T47D (cell line): ENCODE measurements around the gene CRTC1.
"Not testable (repeated sequence)": the region's sequence is repeated elsewhere in the genome, so short reads cannot be mapped to it uniquely, and the experiment has no call there.

Experiments
- DNase-seq, 2 experiments: peaks; one replicate each; pipeline versions ENCODE4 v3.0.0 to v3.0.0-alpha.2; 2011 to 2012; ENCODE audit warnings: low read depth in 1 of 2, low spot score in 1 of 2
- JUND ChIP-seq: IDR thresholded peaks from 2 replicates; pipeline ENCODE4 v1.6.1; 2012; ENCODE audit warnings: low read depth
- in situ Hi-C: cut with HindIII; loops from 2 replicates; pipeline ENCODE4 v1.10.0; 2016; ENCODE audit warnings: low sequenced_read_pairs, low pct_unique_long_range_greater_than_20kb

Gene CRTC1

GRCh38 chr19:18717601-18718000, 34.1 kb downstream of the CRTC1 start:
- in situ Hi-C loops: no loop called here
- no peak for DNase-seq
- TF ChIP-seq JUND: no peak

- no peak for DNase-seq
- in situ Hi-C loops: no loop called here
Observed at GRCh38 chr19:18718015-18718526, 34.6 kb downstream of the CRTC1 start.

DNA sequence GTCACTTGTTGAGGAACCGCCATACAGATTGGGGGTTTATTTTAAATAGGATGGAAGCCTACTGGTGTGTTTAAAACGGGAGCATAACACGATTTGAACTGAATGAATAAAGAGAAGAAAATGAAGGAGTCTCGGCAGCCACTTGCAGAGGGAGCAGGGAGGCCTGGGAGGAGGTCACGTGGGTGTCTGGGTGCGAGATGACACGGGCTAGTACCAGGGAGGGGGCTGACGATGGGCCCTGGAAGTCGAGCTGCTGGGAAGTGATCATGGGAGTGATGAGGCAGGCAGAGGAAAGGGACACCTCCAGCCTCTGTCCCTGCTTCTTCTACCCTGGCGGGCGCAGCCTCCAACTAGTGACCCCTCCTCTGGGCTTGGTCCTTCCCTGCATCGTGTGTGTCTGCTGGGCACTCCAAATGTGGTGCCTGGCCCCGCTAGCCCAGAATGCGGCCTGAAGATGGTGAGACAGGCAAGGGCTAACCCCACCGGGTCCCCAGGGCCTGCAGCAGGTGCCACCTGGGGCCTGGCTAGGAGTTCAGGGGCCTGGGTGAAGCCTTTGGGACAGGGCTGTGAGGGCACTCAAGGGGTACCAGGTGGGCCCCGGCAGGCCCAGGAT, 35.5 kb downstream of the CRTC1 start:
- no peak for TF ChIP-seq JUND
- DNase-seq: no peak

More at GRCh38 chr19:18718015-18718526, 34.6 kb downstream of the CRTC1 start:
- TF ChIP-seq JUND: no peak

DNA sequence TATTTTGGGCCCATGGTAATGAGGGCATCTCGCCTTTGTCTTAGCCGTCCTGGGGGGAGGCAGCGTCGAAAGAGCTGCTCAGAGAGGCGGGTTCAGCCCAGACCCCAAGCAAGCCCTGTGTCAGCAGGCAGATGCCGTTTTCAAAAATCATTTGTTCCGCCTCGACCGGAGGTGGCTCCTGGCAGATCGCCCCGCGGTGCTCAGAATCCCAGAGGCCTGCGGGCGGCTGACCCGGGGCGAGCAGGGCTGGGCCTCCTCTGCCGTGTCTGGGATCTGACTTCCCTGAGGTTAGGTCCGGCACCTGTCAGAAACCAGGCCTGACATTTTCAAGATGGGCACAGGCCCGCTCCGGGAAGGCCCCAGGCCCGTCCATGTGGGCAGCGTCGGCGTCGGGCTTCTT, 36.1 kb downstream of the CRTC1 start:
- in situ Hi-C loops: no loop called here
- no peak for TF ChIP-seq JUND
- DNase-seq: no peak

More for the DNA sequence above, 35.5 kb downstream of the CRTC1 start:
- in situ Hi-C loops: no loop called here

DNA sequence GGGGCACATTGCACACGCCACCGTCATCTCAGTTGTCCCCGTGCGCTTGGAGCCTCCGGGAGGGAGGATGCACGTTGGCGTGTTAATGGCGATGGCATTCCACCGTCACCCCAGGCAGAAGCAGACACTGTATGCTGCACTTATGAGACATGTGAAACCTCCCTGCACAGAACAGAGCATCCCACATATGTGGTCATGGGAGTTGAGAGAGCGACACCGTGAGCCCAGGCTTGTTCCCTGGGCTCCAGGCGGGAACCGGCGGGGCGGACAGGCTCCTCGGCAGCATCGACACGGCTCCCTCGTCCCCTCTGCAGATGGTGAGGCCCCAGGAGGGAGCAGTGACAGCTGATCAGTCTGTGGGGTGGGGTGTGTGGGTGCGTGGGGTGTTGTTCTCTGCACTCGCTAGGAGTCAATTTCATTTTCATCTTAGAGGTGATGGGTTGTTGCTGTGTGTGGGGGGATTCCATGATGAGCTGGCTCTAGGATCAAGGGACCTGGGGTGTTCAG, 40.4 kb downstream of the CRTC1 start:
- in situ Hi-C loops: no loop called here
- TF ChIP-seq JUND: no peak
- no peak for DNase-seq

DNA sequence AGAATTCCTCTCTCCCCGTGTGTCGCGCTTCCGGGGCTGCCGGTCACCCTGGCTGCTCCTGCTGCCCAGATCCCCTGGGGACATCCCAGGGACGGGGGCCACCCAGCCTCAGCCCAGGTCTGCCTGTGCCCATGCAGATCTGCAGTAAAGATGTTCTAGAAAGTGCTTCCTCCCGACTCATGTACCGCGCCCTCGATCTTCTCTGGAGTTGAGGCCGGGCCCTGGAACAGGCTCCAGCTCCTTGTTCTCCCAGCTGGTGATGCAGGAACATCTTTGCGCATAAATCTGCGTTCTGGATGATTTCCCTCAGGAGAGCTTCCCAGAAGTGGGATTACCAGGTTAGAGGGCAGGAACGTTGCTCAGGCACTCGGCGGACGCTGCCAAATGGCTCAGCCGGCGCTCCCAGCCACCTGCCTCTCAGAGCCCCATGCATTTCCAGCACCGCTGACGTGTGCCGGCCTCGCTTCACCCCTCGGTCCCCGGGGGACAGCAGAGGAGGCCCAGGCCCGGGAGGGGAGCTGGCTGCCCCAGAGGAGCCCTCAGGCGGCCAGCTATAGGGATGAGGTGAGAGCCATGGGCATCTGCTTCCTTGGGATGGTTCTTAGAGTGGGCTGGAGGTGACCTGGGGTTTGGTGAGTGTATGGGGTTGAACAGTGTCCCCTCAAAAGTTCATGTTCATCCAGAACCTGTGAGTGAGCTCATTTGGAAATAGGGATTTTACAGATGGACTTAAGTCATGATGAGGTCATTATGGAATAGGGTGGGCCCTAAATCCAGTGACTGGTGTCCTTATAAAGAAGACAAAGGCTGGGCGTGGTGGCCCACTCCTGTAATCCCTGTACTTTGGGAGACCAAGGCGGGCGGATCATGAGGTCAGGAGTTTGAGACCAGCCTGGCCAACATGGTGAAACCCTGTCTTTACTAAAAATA, 42.6 kb downstream of the CRTC1 start:
- no peak for TF ChIP-seq JUND
- DNase-seq: no peak
- in situ Hi-C loops: no loop called here

DNA sequence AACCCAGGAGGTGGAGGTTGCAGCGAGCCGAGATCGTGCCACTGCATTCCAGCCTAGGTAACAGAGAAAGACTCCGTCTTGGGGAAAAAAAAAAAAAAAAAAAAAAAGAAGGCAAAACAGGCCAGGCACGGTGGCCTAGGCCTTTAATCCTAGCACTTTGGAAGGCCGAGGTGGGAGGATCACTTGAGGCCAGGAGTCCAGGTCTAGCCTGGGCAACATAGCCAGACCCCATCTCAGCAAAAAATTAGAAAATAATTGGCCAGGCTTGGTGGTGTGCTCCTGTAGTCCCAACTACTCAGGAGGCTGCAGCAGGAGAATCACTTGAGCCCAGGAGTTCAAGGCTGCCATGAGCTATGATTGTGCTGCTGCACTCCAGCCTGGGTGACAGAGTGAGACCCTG, 43.4 kb downstream of the CRTC1 start:
- in situ Hi-C loops: no loop called here
- DNase-seq: no peak
- no peak for TF ChIP-seq JUND

DNA sequence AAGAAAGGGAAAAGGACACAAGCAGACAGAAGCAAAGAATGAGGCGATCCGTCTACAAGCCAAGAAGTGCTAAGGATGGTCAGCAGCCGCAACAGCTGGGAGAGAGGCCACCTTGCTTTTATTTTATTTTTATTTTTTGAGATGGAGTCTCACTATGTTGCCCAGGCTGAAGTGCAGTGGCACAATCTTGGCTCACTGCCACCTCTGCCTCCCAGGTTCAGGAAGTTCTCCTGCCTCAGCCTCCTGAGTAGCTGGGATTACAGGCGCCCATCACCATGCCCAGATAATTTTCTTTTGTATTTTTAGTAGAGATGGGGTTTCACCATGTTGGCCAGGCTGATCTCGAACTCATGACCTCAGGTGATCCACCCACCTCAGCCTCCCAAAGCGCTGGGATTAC, 44.1 kb downstream of the CRTC1 start:
- in situ Hi-C loops, DNase-seq: not testable (repeated sequence)

DNA sequence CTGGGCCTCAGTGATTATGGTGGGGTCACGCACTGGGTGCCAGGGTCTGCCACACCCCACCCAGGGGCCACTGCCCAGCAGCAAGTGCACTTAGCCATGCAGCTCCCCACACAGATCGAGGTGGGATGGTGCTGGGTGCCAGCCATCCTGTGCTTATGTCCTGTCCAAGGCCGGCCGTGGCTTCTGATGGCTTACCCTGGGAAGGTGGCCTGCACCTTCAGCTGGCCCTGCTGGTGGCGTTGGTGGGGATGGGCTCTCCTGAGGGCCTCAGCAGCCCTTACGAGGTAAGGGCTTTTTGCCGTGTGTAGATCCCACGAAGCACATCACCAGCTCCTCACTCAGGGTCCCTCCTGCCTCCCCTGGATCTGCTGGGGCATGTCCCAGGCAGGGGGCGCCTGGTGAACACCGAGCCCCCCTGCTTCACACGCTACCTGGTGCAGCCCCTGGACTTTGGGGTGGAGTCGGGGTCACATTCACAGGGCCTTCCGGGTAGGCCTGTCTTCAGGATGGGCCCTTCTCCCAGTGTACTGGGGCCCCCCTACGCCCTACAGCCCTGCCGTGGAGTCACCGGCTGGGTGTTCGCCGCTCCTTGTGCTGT, 46.6 kb downstream of the CRTC1 start:
- no peak for DNase-seq
- in situ Hi-C loops: no loop called here
- no peak for TF ChIP-seq JUND

DNA sequence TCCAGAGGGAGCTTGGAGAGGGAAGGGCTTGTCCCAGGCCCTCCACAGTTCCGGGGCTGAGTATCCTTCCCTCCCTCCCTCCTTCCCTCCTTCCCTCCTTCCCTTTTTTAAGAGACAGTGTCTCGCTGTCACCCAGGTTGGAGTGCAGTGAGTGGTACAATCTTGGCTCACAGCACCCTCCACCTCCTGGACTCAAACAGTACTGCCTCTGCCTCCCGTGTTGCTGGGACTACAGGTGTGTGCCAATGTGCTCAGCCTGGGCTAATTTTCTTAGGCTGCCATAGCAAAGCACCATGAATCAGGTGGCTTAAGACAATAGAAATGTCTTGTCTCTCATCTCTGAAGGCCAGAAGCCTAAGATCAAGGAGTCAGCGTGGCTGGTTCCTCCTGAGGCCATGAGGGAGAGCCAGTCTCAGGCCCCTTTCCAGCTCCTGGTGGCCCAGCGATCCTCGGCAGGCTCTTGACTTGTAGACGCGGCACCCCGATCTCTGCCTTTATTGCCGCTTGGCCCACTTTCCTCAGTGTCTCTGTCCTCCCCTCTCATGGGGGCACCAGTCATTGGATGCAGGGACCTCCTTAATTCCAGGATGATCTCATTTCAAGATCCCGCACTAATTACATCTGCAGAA, 47.5 kb downstream of the CRTC1 start:
- peak in 1 of 2 experiments; percentile 15 for DNase-seq
- TF ChIP-seq JUND: no peak
- in situ Hi-C loops: no loop called here

DNA sequence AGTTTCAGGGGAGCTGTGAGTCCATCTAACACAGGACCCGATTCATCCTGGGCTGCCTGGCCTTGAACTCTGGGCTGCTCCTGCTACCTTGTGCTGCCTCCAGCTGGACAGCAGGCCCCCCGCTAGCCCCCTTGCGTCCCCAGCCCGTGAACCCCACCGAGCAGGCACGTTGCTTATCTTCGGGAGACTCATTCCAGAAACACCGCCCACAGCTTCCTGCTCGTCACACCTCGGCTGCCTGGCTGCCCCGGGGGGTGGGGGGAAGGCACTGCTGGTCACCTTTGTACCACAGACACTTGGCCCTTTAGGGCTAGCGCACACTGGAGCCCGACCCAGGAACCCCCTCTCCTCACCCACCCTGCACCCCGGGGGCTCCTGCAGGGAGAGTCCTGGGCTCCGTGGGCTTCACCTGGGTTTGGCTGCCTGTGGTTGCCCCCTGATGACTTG, 48.1 kb downstream of the CRTC1 start:
- in situ Hi-C loops: no loop called here
- no peak for TF ChIP-seq JUND
- no peak for DNase-seq

DNA sequence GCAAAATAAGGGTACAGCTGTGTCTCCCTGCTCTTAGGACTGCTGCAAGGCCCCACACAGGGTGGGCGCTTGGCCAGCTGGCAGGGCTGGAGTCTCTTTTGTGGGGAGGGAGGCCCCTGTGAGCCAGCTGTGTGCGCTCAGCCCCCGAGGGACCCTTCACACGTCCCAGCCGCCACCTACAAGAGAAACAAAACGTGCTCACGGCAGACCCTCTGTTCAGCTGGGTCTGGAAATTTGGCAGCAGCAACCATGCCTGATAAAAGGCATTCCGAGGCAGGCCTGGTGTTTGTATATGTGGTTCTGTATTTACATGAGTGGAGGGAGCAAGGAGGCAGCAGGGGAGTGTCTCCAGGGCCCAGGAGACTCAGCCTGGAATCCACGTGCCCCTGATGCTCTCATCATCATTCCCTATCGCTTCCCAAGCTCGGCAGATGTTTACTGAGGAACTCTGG, 49.7 kb downstream of the CRTC1 start:
- in situ Hi-C loops: no loop called here
- no peak for TF ChIP-seq JUND
- no peak for DNase-seq

DNA sequence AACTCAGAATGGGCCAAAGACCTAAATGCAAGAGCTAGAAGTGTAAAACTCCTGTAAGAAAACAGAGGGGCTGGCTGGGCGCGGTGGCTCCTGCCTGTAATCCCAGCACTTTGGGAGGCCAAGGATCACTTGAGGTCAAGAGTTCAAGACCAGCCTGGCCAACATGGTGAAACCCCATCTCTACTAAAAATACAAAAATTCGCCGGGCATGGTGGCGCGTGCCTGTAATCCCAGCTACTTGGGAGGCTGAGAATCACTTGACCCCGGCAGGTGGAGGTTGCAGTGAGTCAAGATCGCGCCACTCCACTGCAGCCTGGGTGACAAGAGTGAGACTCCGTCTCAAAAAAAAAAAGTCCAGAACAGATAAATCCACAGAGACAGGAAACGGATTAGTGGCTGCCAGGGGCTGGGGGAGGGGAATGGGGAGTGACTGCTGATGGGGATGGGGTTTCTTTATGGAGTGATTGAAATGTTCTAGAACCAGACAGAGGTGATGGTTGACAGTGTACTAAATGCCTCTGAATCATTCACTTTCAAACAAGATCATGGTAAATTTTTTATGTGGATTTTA, 50.4 kb downstream of the CRTC1 start:
- DNase-seq, in situ Hi-C loops: not testable (repeated sequence)
